Measurements from ENCODE around the gene ABO. TPM values are rescaled to one million over a fixed set of nuclear protein-coding genes. Genes with fewer than 3 reads are reported as not detected.
"Not testable (repeated sequence)": the region's sequence is repeated elsewhere in the genome, so short reads cannot be mapped to it uniquely, and the experiment has no call there.

Gene ABO
- total RNA-seq, 6 donors from 2014 or later, result 7.6 to 84.9 (median 35.4) TPM

DNA sequence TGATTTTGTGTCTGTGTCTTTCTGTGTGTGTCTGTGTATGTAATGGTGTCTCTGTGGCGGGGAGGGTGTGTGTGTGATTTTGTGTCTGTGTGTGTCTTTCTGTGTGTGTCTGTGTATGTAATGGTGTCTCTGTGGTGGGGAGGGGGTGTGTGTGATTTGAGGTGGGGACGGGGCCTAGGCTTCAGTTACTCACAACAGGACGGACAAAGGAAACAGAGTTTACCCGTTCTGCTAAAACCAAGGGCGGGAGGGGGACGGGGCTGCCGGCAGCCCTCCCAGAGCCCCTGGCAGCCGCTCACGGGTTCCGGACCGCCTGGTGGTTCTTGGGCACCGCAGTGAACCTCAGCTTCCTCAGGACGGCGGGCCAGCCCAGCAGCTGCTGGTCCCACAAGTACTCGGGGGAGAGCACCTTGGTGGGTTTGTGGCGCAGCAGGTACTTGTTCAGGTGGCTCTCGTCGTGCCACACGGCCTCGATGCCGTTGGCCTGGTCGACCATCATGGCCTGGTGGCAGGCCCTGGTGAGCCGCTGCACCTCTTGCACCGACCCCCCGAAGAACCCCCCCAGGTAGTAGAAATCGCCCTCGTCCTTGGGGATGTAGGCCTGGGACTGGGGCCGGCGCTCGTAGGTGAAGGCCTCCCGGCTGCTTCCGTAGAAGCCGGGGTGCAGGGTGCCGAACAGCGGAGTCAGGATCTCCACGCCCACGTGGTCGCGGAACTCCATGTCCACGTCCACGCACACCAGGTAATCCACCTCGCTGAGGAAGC is 19.4 kb downstream of the ABO start:
- no peak overlapping the region for H3K27ac ChIP-seq

GRCh38 chr9:133254471-133254870 is 20.5 kb downstream of the ABO start:
- WGBS, 2 donors, result 86 to 88% methylated on average over 5 of the region's 5 CpGs
- H3K27me3 ChIP-seq, result no peaks in the 10 kb centered on the region
- no peak for ATAC-seq (ENCODE audit: low FRiP score in 2 of 2)
- H3K36me3 ChIP-seq, result no peaks in the 10 kb centered on the region
- H3K27ac ChIP-seq, result peak overlapping the region in 1 of 4 donors; percentile 85
- DNase-seq, result no peak
- H3K4me3 ChIP-seq, result no peak overlapping the region
- TF ChIP-seq EP300 (IDR thresholded peaks at IDR 0.05), result no peak
- TF ChIP-seq POLR2AphosphoS5 (IDR thresholded peaks at IDR 0.05), result no peak
- no peak for TF ChIP-seq POLR2A (IDR thresholded peaks at IDR 0.05)
- TF ChIP-seq CTCF (IDR thresholded peaks at IDR 0.05), result no peak
- no peaks in the 10 kb centered on the region for H3K9me3 ChIP-seq
- H3K4me1 ChIP-seq, result peaks cover 9 to 42% (median 24%) of the 10 kb centered on the region in 4 donors

More for the DNA sequence above, 19.4 kb downstream of the ABO start:
- WGBS, 2 donors, result 90 to 94% methylated on average over 32 to 41 of the region's 42 CpGs
- Histone ChIP-seq H3K9me3 (no peaks in the 10 kb centered on the region), H3K27me3 (no peaks in the 10 kb centered on the region), H3K4me3 (no peak overlapping the region), H3K36me3 (no peaks in the 10 kb centered on the region), H3K4me1 (peaks cover 9 to 42% (median 20%) of the 10 kb centered on the region in 4 donors)
- ATAC-seq (ENCODE audit: low FRiP score in 2 of 2), result no peak
- no peak for TF ChIP-seq POLR2A (IDR thresholded peaks at IDR 0.05)
- no peak for TF ChIP-seq EP300 (IDR thresholded peaks at IDR 0.05)
- peak in 1 of 2 donors; percentile 70 for DNase-seq

- DNase-seq (no peak), ATAC-seq (ENCODE audit: low FRiP score in 2 of 2) (no peak)
- H3K9me3 ChIP-seq, result no peaks in the 10 kb centered on the region
- H3K4me1 ChIP-seq, result peaks cover 9 to 49% (median 25%) of the 10 kb centered on the region in 4 donors
- no peaks in the 10 kb centered on the region for H3K27me3 ChIP-seq
- H3K4me3 ChIP-seq, result no peak overlapping the region
- TF ChIP-seq EP300 (IDR thresholded peaks at IDR 0.05) (no peak), POLR2A (IDR thresholded peaks at IDR 0.05) (no peak), POLR2AphosphoS5 (IDR thresholded peaks at IDR 0.05) (no peak), CTCF (IDR thresholded peaks at IDR 0.05) (no peak)
- H3K36me3 ChIP-seq, result no peaks in the 10 kb centered on the region
- H3K27ac ChIP-seq, result peak overlapping the region; percentile 58 to 85 (median 84)
- 36 to 48% methylated on average over 1 of the region's 1 CpG for WGBS, 2 donors
Observed at GRCh38 chr9:133253268-133253667, 21.7 kb downstream of the ABO start.

- ATAC-seq (ENCODE audit: low FRiP score in 2 of 2), result peak; percentile 63 to 92
- peak; percentile 58 to 75 for TF ChIP-seq POLR2AphosphoS5 (IDR thresholded peaks at IDR 0.05)
- peak in 2 of 4 donors; percentile 17 to 73 for TF ChIP-seq POLR2A (IDR thresholded peaks at IDR 0.05)
- TF ChIP-seq EP300 (IDR thresholded peaks at IDR 0.05), result peak in 1 of 4 donors; percentile 83
- TF ChIP-seq CTCF (IDR thresholded peaks at IDR 0.05), result peak in 1 of 6 experiments; percentile 7
- peak overlapping the region; percentile 77 to 85 (median 84) for H3K27ac ChIP-seq
Observed at GRCh38 chr9:133252301-133253020, 22.5 kb downstream of the ABO start.

GRCh38 chr9:133251773-133252172 is 23.2 kb downstream of the ABO start:
- ATAC-seq (ENCODE audit: low FRiP score in 2 of 2) (no peak), DNase-seq (peak; percentile 20 to 76)
- no peaks in the 10 kb centered on the region for H3K36me3 ChIP-seq
- H3K9me3 ChIP-seq, result no peaks in the 10 kb centered on the region
- TF ChIP-seq POLR2A (IDR thresholded peaks at IDR 0.05), result no peak
- TF ChIP-seq EP300 (IDR thresholded peaks at IDR 0.05), result no peak
- no peak for TF ChIP-seq CTCF (IDR thresholded peaks at IDR 0.05)
- no peak for TF ChIP-seq POLR2AphosphoS5 (IDR thresholded peaks at IDR 0.05)
- H3K27me3 ChIP-seq, result no peaks in the 10 kb centered on the region
- H3K27ac ChIP-seq, result peak overlapping the region; percentile 71 to 85 (median 80)
- peak overlapping the region in 3 of 4 donors; percentile 25 to 41 (median 38) for H3K4me3 ChIP-seq
- peaks cover 9 to 34% (median 20%) of the 10 kb centered on the region in 4 donors for H3K4me1 ChIP-seq
- 66 to 68% methylated on average over 6 to 11 of the region's 11 CpGs for WGBS, 2 donors

More at GRCh38 chr9:133252301-133253020, 22.5 kb downstream of the ABO start:
- Histone ChIP-seq H3K4me3 (peak overlapping the region in 3 of 4 donors; percentile 25 to 41 (median 38)), H3K4me1 (peaks cover 9 to 41% (median 22%) of the 10 kb centered on the region in 4 donors), H3K9me3 (no peaks in the 10 kb centered on the region), H3K36me3 (no peaks in the 10 kb centered on the region), H3K27me3 (no peaks in the 10 kb centered on the region)
- 53 to 61% methylated on average over 7 to 16 of the region's 16 CpGs for WGBS, 2 donors
- DNase-seq, result peak; percentile 79 to 95

DNA sequence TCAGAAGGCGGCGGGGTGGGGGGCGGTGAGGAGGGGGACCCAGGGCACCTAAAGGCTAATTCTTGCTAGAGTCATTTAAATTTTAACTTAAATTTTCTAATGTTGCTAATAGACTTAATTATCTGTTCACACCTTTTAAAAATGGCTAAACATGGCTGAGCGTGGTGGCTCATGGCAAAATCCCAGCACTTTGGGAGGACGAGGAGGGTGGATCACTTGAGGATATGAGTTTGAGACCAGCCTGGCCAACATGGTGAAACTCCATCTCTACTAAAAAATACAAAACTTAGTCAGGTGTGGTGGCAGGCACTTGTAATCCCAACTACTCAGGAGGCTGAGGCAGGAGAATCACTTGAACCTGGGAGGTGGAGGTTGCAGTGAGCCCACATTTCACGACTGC is 23.8 kb downstream of the ABO start:
- Histone ChIP-seq H3K27ac (peak overlapping the region; percentile 71 to 85 (median 80)), H3K4me3 (peak overlapping the region in 3 of 4 donors; percentile 25 to 41 (median 38)), H3K4me1 (peaks cover 9 to 29% (median 17%) of the 10 kb centered on the region in 4 donors)
- 63 to 74% methylated on average over 6 of the region's 6 CpGs for WGBS, 2 donors
- DNase-seq; H3K9me3 ChIP-seq; H3K36me3 ChIP-seq; H3K27me3 ChIP-seq; ATAC-seq (ENCODE audit: low FRiP score in 2 of 2): not testable (repeated sequence)
